ENCODE measurements around the gene INPP5A. TPM values are rescaled to one million over a fixed set of nuclear protein-coding genes. Genes with fewer than 3 reads are reported as not detected.
"Not testable (repeated sequence)": the region's sequence is repeated elsewhere in the genome, so short reads cannot be mapped to it uniquely, and the experiment has no call there.

Gene INPP5A
- total RNA-seq, 1 experiment from 2014 or later, result 16.6 TPM

GRCh38 chr10:132595021-132595420 lies 57.4 kb downstream of the INPP5A start:
- CTCF ChIA-PET, result no interaction called here
- no peak overlapping the region for H3K27ac Mint-ChIP-seq (ENCODE audit: unreplicated experiment)
- no peak for DNase-seq
- H3K9me3 Mint-ChIP-seq (ENCODE audit: low read depth, unreplicated experiment), result peaks cover 4% of the 10 kb centered on the region
- intact Hi-C loops (cut with micrococcal nuclease; ENCODE audit: unreplicated experiment), result no loop called here
- TF ChIP-seq, protein P1, sequence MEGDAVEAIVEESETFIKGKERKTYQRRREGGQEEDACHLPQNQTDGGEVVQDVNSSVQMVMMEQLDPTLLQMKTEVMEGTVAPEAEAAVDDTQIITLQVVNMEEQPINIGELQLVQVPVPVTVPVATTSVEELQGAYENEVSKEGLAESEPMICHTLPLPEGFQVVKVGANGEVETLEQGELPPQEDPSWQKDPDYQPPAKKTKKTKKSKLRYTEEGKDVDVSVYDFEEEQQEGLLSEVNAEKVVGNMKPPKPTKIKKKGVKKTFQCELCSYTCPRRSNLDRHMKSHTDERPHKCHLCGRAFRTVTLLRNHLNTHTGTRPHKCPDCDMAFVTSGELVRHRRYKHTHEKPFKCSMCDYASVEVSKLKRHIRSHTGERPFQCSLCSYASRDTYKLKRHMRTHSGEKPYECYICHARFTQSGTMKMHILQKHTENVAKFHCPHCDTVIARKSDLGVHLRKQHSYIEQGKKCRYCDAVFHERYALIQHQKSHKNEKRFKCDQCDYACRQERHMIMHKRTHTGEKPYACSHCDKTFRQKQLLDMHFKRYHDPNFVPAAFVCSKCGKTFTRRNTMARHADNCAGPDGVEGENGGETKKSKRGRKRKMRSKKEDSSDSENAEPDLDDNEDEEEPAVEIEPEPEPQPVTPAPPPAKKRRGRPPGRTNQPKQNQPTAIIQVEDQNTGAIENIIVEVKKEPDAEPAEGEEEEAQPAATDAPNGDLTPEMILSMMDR (IDR thresholded peaks at IDR 0.05; ENCODE audit: unreplicated experiment), result no peak
- no peaks in the 10 kb centered on the region for H3K27me3 Mint-ChIP-seq (ENCODE audit: unreplicated experiment)
- H3K4me3 Mint-ChIP-seq (ENCODE audit: low read depth, unreplicated experiment), result no peak overlapping the region
- no TSS peak for BruUV-seq (replicated peaks)
- H3K36me3 Mint-ChIP-seq (ENCODE audit: insufficient read depth, unreplicated experiment), result peaks cover 9% of the 10 kb centered on the region
- peaks cover 37% of the 10 kb centered on the region for H3K4me1 Mint-ChIP-seq (ENCODE audit: low read depth, unreplicated experiment)

DNA sequence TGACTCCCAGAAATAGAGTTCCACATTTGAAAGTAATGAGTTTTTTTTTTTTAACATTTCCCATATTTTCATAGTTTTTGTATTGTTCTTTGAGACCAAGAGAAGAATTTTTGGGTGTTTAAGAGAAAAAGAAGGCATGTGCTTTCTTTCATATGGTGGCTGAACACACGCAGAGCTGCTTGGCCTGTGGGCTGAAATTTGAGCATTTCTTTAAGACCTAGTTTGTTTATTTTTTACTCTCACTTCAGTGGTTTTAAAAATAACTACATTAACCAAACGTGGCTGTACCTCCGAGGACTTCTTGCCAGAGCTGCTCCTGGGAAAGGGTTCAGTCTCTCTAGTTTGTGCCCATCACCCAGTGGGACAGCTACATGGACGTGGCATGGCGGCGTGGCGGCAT lies 58.3 kb downstream of the INPP5A start:
- CTCF ChIA-PET, result no interaction called here
- Mint-ChIP-seq H3K27ac (ENCODE audit: unreplicated experiment) (no peak overlapping the region), H3K9me3 (ENCODE audit: low read depth, unreplicated experiment) (peaks cover 7% of the 10 kb centered on the region), H3K4me3 (ENCODE audit: low read depth, unreplicated experiment) (no peak overlapping the region), H3K36me3 (ENCODE audit: insufficient read depth, unreplicated experiment) (peaks cover 9% of the 10 kb centered on the region), H3K27me3 (ENCODE audit: unreplicated experiment) (no peaks in the 10 kb centered on the region), H3K4me1 (ENCODE audit: low read depth, unreplicated experiment) (peaks cover 33% of the 10 kb centered on the region)
- no TSS peak for BruUV-seq (replicated peaks)
- TF ChIP-seq, protein P1 (IDR thresholded peaks at IDR 0.05; ENCODE audit: unreplicated experiment), result no peak
- intact Hi-C loops (cut with micrococcal nuclease; ENCODE audit: unreplicated experiment), result no loop called here
- no peak for DNase-seq

DNA sequence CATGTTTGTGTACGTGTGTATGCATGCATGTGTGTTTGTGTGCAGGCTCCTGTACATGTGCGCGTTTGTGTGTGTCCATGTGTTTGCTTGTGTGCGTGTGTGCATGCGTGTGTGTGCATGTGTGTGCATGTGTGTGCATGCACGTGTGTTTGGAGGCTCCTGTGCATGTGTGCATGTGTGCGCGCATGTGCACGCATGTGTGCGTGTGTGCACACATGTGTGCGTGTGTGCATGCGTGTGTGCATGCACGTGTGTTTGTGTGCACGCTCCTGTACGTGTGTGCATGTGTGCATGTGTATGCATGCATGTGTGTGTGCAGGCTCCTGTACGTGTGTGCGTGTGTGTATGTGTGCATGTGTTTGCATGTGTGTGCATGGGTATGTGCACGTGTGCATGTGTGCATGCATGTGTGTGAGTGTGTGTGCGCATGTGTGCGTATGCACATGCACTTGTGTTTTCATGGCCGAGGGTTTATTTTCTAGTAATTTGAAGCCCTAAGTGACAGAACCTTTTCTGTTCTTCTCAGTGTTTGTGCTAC lies 59.2 kb downstream of the INPP5A start:
- CTCF ChIA-PET, result no interaction called here
- peaks cover 9% of the 10 kb centered on the region for H3K9me3 Mint-ChIP-seq (ENCODE audit: low read depth, unreplicated experiment)
- no peaks in the 10 kb centered on the region for H3K27me3 Mint-ChIP-seq (ENCODE audit: unreplicated experiment)
- DNase-seq, result no peak
- TF ChIP-seq, protein P1 (IDR thresholded peaks at IDR 0.05; ENCODE audit: unreplicated experiment), result no peak
- no peak overlapping the region for H3K4me3 Mint-ChIP-seq (ENCODE audit: low read depth, unreplicated experiment)
- intact Hi-C loops (cut with micrococcal nuclease; ENCODE audit: unreplicated experiment), result no loop called here
- H3K4me1 Mint-ChIP-seq (ENCODE audit: low read depth, unreplicated experiment), result peaks cover 23% of the 10 kb centered on the region
- no peak overlapping the region for H3K27ac Mint-ChIP-seq (ENCODE audit: unreplicated experiment)
- no TSS peak for BruUV-seq (replicated peaks)
- H3K36me3 Mint-ChIP-seq (ENCODE audit: insufficient read depth, unreplicated experiment), result peaks cover under 1% of the 10 kb centered on the region

DNA sequence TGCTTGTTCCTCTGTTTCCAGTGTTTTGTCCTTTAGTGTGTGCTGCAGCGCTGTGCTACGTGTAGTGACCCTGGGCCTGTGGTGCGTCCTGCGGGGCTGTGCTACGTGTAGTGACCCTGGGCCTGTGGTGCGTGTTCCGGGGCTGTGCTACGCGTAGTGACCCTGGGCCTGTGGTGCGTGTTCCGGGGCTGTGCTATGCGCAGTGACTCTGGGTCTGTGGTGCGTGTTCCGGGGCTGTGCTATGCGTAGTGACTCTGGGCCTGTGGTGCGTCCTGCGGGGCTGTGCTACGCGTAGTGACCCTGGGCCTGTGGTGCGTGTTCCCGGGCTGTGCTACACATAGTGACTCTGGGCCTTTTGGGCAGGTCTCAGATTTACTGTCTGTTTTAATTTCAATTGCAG lies 60.1 kb downstream of the INPP5A start:
- CTCF ChIA-PET, result no interaction called here
- Mint-ChIP-seq H3K27ac (ENCODE audit: unreplicated experiment) (no peak overlapping the region), H3K4me3 (ENCODE audit: low read depth, unreplicated experiment) (no peak overlapping the region), H3K27me3 (ENCODE audit: unreplicated experiment) (no peaks in the 10 kb centered on the region), H3K36me3 (ENCODE audit: insufficient read depth, unreplicated experiment) (no peaks in the 10 kb centered on the region), H3K4me1 (ENCODE audit: low read depth, unreplicated experiment) (peaks cover 19% of the 10 kb centered on the region), H3K9me3 (ENCODE audit: low read depth, unreplicated experiment) (peaks cover 9% of the 10 kb centered on the region)
- no TSS peak for BruUV-seq (replicated peaks)
- DNase-seq, result no peak
- TF ChIP-seq, protein P1 (IDR thresholded peaks at IDR 0.05; ENCODE audit: unreplicated experiment), result no peak
- intact Hi-C loops (cut with micrococcal nuclease; ENCODE audit: unreplicated experiment), result no loop called here

DNA sequence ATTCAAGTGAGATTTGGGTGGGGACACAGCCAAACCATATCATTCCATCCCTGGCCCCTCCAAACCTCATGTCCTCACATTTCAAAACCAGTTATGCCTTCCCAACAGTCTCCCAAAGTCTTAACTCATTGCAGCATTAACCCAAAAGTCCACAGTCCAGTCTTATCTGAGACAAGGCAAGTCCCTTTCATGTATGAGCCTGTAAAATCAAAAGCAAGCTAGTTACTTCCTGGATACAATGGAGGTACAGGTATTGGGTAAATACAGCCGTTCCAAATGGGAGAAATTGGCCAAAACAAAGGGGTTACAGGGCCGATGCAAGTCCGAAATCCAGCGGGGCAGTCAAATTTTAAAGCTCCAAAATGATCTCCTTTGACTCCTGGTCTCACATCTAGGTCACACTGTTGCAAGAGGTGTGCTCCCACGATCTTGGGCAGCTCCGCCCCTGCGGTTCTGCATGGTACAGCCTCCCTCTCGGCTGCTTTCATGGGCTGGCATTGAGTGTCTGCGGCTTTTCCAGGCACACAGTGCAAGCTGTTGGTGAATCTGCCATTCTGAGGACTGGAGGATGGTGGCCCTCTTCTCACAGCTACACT lies 61.5 kb downstream of the INPP5A start:
- BruUV-seq (replicated peaks); intact Hi-C loops (cut with micrococcal nuclease; ENCODE audit: unreplicated experiment); CTCF ChIA-PET; DNase-seq; H3K27me3 Mint-ChIP-seq (ENCODE audit: unreplicated experiment); H3K36me3 Mint-ChIP-seq (ENCODE audit: insufficient read depth, unreplicated experiment); H3K27ac Mint-ChIP-seq (ENCODE audit: unreplicated experiment); H3K4me1 Mint-ChIP-seq (ENCODE audit: low read depth, unreplicated experiment); H3K4me3 Mint-ChIP-seq (ENCODE audit: low read depth, unreplicated experiment): not testable (repeated sequence)
- peaks cover 10% of the 10 kb centered on the region for H3K9me3 Mint-ChIP-seq (ENCODE audit: low read depth, unreplicated experiment)

Measured in Calu3 (cell line).